Hematopoietic multipotent progenitor cell treated with erythropoietin and hydrocortisone succinate and interleukin-3 and kit ligand, for 6 days (in vitro differentiated cells): ENCODE data around the gene NTN1.
"Not testable (repeated sequence)": the region's sequence is repeated elsewhere in the genome, so short reads cannot be mapped to it uniquely, and the experiment has no call there.

ENCODE experiments used
- DNase-seq: peaks from one replicate; pipeline ENCODE4 v3.0.0-alpha.2; 2015

The NTN1 gene

DNA sequence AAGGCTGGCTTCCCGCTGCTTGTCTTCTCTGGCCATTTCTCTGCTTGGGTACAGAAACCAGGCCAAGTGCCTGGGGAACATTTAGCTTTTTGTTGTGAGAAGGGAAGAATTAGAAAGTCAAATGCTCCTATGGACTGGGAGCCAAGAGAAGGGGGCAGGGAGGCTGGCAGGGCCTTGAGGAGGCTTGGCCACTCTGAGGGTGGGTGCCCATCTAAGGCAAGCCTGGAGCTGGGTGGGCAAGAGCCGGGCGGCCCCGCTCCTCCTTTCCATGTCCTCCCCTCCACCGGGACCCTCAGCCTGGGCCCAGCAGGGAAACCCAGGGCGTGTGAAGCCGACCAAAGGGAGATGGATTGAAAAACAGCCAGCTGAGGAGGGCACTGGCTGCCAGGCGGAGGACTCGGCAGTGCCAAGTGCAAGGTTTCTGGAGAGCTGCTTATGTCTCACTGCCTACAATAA lies 69.4 kb downstream of the NTN1 start:
- no peak for DNase-seq

DNA sequence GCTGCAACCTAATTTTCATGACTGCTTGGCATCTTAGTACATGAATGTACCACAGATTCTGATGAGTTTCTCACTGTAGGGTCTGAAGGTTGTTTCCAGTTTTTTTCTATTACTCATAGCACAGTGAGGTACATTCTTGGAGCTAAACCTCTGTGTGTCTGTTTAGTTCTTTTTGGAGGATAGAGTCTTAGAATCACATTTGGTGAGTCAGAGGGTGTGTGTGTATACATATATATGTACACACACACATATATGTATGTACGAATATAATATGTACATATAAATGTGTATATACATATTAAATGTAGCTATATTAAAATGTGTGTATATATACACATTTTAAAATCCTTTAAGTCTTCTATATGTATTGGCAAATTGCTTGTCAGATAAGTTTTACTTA lies 72.9 kb downstream of the NTN1 start:
- DNase-seq, result no peak

- DNase-seq, result no peak
Measured at GRCh38 chr17:9095390-9095789, 74.1 kb downstream of the NTN1 start.

GRCh38 chr17:9098242-9098825 lies 77.0 kb downstream of the NTN1 start:
- DNase-seq, result no peak

DNA sequence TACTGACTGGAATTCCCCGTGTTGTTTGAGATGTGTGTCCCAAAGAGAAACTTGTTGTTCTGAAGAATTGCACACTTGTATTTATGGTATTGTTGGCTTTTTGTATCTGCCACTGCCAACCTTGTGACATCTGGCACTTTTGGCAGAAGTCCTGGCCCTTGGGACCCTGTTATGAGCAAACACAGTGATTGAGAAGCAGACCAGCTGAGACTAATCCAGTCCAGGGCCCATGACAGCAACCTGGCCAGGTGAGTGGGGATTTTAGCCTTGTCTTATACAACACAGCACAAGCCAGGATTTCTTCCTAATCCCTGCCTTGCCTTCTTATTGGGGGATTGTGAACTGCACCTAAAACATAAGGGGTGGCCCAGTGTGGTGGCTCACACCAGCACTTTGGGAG lies 80.0 kb downstream of the NTN1 start:
- no peak for DNase-seq

- DNase-seq, result not testable (repeated sequence)
Measured at GRCh38 chr17:9103193-9103592, 81.9 kb downstream of the NTN1 start.

DNA sequence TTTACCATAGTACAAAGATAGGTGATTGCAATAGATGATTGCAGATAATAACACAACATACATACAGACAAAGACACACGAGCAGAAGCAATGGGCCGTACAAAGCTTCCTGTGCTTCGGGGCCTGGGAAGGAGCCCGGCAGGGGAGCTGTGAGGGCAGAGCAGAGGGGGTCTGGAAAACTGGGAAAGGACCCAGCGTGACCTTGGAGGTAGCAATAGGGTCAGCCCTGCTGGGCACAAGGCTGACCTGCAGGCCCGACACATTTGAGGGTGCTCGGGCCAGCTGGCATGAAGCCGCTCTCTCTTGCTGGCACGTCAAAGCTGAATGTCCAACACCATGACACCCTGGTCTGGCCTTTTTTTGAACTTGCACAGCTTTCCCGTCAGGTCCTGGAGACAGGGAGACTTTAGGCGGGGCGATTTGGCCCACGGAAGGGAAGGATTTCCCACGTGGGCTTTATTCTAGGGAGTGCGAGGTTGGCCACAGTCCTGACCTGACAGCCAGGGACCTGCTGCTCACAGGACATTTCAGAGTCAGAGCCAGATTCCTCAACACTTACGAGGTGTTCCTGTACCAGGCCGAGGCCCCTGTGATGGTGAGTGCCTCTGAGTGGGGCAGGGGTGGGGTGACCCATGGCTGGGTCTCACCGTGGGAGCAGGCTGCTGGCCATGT lies 83.2 kb downstream of the NTN1 start:
- no peak for DNase-seq

GRCh38 chr17:9105068-9105868 lies 84.0 kb downstream of the NTN1 start:
- no peak for DNase-seq

GRCh38 chr17:9106278-9106677 lies 85.0 kb downstream of the NTN1 start:
- DNase-seq, result not testable (repeated sequence)

GRCh38 chr17:9107527-9107926 lies 86.2 kb downstream of the NTN1 start:
- DNase-seq, result no peak

- DNase-seq, result peak; percentile 86
Measured at GRCh38 chr17:9108146-9108545, 86.8 kb downstream of the NTN1 start.

DNA sequence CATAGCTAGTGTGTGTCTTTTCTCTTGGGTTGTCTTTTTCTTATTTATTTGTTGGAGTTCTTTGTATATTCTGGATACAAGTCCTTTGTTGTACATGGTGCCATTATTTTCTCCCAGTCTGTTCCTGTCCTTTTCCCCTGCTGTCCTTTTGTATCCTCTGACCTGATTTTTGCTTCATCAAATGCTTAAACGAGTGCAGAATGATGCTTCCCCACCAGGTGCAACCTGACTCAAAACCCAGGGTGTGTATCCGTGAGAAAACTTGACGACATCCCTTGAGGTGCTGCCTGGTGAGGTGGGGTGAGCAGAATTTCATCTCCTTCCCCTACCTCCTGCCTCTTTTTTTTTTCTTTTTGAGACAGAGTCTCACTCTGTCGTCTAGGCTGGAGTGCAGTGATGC lies 88.6 kb downstream of the NTN1 start:
- DNase-seq, result no peak

- DNase-seq, result no peak
Measured at GRCh38 chr17:9110501-9110900, 89.2 kb downstream of the NTN1 start.

DNA sequence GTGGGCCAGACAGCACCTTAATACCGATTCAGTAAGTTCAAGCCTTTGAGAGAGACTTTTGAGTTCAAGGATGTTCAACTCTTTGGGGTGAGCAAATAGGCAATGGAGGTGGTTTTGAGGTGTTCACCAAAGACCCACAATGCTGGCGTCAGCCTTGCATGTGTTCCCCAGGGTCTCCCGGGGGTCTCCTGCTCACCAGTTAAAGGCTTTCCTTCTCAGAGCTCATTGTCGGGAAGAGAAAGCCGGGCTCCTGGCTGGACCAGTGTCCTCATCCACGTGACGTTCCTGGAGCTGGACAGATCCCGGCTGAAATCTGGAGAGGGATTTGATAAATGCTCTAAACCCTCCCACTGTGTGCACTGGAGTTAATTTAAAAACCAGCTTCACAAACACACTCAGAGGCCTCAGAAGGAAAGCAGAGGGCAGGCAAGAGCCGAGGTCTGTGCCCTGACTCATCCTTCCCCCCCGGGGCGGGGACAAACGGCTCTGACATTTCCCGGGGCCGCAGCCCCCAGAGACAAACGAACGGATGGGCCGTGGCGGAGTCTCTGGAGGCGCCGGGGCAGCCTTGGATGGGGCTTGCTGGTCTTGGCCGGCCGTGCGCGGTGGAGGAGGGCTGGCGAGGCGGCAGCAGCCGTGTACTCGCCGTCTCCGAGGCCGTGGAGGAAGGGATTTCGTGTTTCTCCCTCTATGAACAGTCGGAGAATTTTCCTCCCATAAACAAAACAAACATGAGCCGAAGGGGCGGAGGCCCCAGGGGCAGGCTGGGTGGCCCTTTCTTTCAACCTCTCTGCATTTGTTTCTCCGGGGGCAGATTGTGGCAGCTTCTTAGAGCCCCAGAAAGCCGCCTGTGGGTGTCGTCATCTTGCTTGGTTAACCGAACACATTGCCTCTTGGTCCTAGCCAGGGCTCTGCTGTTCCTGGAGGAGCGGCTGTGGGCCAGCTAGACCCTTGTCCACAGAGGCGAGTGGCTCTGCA lies 94.2 kb downstream of the NTN1 start:
- peak; percentile 76 for DNase-seq

GRCh38 chr17:9116311-9116835 lies 95.1 kb downstream of the NTN1 start:
- no peak for DNase-seq

GRCh38 chr17:9116861-9117568 lies 95.7 kb downstream of the NTN1 start:
- no peak for DNase-seq

GRCh38 chr17:9120471-9120870 lies 99.2 kb downstream of the NTN1 start:
- no peak for DNase-seq

DNA sequence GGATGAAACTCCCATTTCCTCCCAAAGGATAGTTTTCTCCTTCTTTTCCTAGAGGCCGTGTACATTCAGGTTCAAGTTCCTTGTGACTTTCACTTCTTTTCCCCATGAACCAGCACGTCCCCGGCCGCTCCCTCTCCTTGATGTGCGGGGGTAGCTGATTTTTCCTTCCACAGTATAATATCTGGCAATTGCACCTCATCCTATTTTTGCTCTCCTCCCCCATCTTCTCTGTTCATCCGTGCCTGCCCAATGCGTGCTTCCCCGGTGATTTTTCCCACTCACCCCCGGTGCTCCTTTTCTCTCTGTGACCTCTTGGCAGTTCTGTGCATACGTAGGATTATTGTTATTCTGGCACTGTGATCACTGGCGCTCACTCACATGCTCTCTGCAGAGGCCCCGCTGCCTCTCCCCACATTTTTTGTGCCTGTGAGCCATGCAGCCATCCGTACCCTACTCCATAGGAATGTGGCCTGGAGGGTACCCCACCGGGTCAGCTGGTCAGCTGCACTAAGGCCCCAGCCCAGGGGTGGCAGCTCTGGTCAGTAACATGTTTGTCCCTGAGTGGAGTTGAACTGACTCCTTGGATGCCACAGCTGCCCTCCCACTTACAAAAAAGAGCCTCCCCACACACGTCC lies 100.0 kb downstream of the NTN1 start:
- DNase-seq, result no peak

GRCh38 chr17:9123594-9124553 lies 102.6 kb downstream of the NTN1 start:
- DNase-seq, result no peak

DNA sequence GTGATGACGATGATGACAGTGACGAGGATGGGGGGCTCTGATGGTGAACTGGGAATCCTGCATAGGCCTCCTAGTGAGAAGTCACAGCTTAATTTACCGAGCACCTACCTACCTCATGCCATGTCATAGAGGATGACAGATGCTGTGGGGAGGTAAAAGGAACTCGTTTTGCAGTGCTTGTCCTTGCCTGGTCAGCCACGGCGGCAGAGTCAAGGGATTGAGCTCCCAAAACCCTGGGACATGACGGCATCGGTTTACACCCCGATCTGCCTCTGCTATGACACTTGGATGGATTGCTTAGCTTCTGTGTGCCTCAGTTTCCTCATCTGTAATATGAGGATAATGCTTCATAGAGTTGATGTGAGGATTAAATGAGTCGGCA lies 103.2 kb downstream of the NTN1 start:
- no peak for DNase-seq
